Hepatocyte (in vitro differentiated cells): ENCODE data around the gene GABRA4. TPM values are rescaled to one million over a fixed set of nuclear protein-coding genes. Genes with fewer than 3 reads are reported as not detected.

Experiments used
- DNase-seq: peaks from one replicate; pipeline ENCODE4 v3.0.0-alpha.2; 2016; ENCODE audit warnings: low spot score
- H2AFZ ChIP-seq: fragments of 200-600 bp; sonication (generic); 2 replicates; pipeline ENCODE4 v1.6.0; 2016; ENCODE audit warnings: antibody characterized with exemption, mild to moderate bottlenecking
- H3K27ac ChIP-seq: fragments of 200-600 bp; sonication (generic); 2 replicates; pipeline ENCODE4 v1.5.1; 2016; ENCODE audit warnings: mild to moderate bottlenecking
- H3K27me3 ChIP-seq: fragments of 200-600 bp; sonication (generic); 2 replicates; pipeline ENCODE4 v1.6.1; 2016
- H3K36me3 ChIP-seq: fragments of 200-600 bp; sonication (generic); replicated peaks from 2 replicates; pipeline ENCODE4 v1.5.1; 2016; ENCODE audit warnings: low read depth; ENCODE audit not compliant: insufficient read depth
- H3K4me1 ChIP-seq: fragments of 200-600 bp; sonication (generic); 2 replicates; pipeline ENCODE4 v1.5.1; 2016; ENCODE audit warnings: mild to moderate bottlenecking, moderate library complexity; ENCODE audit not compliant: insufficient read depth
- H3K4me2 ChIP-seq: fragments of 200-600 bp; sonication (generic); 2 replicates; pipeline ENCODE4 v1.6.0; 2016
- H3K4me3 ChIP-seq: fragments of 200-600 bp; sonication (generic); 2 replicates; pipeline ENCODE4 v1.5.1; 2016; ENCODE audit warnings: mild to moderate bottlenecking
- H3K79me2 ChIP-seq: fragments of 200-600 bp; sonication (generic); 2 replicates; pipeline ENCODE4 v1.6.0; 2017; ENCODE audit warnings: mild to moderate bottlenecking
- H3K9me2 ChIP-seq: fragments of 200-600 bp; sonication (generic); replicated peaks from 2 replicates; pipeline ENCODE4 v1.6.0; 2017; ENCODE audit warnings: mild to moderate bottlenecking; ENCODE audit not compliant: insufficient read depth
- H3K9me3 ChIP-seq: fragments of 200-600 bp; sonication (generic); 2 replicates; pipeline ENCODE4 v1.5.1; 2016; ENCODE audit warnings: low read depth, mild to moderate bottlenecking
- H4K20me1 ChIP-seq: fragments of 200-600 bp; sonication (generic); 2 replicates; pipeline ENCODE4 v1.6.0; 2016; ENCODE audit warnings: mild to moderate bottlenecking; ENCODE audit not compliant: insufficient read depth, poor library complexity, severe bottlenecking
- EZH2 ChIP-seq: fragments of 200-600 bp; sonication (generic); IDR thresholded peaks from 2 replicates; pipeline ENCODE4 v1.6.1; 2016; ENCODE audit warnings: antibody characterized with exemption, mild to moderate bottlenecking, borderline replicate concordance
- EZH2phosphoT487 ChIP-seq: fragments of 200-600 bp; sonication (generic); IDR thresholded peaks from one replicate; pipeline ENCODE4 v1.6.1; 2018; ENCODE audit warnings: antibody characterized with exemption, mild to moderate bottlenecking, low read depth, moderate library complexity; ENCODE audit not compliant: unreplicated experiment, severe bottlenecking
- WGBS: methylation state at CpG from one replicate; pipeline ENCODE4 v1.1.6; 2016; ENCODE audit warnings: low lambda C conversion rate; ENCODE audit errors: missing lambda C conversion rate; 5-methylcytosine and 5-hydroxymethylcytosine counted together
- polyA plus RNA-seq: library from polyadenylated mRNA; unstranded; fragments of >200 nt; fragmentation: Nextera tagmentation; extraction: Ambion mirVana; gene quantifications from 2 replicates; pipeline ENCODE4 v1.2.1, GENCODE V29; 2016
- total RNA-seq: library from RNA; depleted of rRNA; stranded (reverse); fragments of >200 nt; gene quantifications from 2 replicates; pipeline ENCODE4 v1.2.3, GENCODE V29; 2014
- TF ChIP-seq, protein P1 (sequence below): fragments of 200-600 bp; sonication (generic); IDR thresholded peaks from 2 replicates; pipeline ENCODE4 v1.5.1; 2016; ENCODE audit warnings: antibody characterized with exemption, mild to moderate bottlenecking; ENCODE audit not compliant: poor library complexity

The GABRA4 gene
- total and polyA plus RNA-seq, 2 experiments from 2014 or later = 0.27 to 0.73 TPM

DNA sequence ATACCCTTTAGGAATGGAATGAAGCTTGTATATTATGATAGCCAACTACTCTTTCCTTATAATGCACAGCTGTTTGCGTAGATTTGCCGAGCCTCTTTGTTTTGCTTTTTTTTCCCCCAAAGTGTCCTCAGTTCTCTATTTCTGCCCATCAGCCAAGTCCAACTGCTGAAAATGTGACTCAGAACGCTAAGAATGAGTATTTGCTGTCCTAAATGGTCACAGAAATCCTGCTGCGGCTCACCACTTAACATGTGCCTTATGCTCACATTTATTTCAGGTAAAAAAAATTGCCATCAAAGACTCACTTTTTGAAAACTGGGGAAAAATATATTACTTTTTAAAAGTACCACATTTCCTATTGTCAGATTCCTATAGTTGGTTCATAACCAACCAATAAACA is 36.9 kb downstream of the GABRA4 start:
- Histone ChIP-seq H3K4me3 (no peak overlapping the region), H3K79me2 (no peaks in the 10 kb centered on the region), H3K4me1 (no peaks in the 10 kb centered on the region), H3K4me2 (no peak overlapping the region), H3K27me3 (no peaks in the 10 kb centered on the region), H2AFZ (no peak overlapping the region), H3K9me3 (no peaks in the 10 kb centered on the region), H3K9me2 (no peaks in the 10 kb centered on the region), H4K20me1 (no peaks in the 10 kb centered on the region), H3K27ac (no peak overlapping the region), H3K36me3 (no peaks in the 10 kb centered on the region)
- TF ChIP-seq, protein P1, sequence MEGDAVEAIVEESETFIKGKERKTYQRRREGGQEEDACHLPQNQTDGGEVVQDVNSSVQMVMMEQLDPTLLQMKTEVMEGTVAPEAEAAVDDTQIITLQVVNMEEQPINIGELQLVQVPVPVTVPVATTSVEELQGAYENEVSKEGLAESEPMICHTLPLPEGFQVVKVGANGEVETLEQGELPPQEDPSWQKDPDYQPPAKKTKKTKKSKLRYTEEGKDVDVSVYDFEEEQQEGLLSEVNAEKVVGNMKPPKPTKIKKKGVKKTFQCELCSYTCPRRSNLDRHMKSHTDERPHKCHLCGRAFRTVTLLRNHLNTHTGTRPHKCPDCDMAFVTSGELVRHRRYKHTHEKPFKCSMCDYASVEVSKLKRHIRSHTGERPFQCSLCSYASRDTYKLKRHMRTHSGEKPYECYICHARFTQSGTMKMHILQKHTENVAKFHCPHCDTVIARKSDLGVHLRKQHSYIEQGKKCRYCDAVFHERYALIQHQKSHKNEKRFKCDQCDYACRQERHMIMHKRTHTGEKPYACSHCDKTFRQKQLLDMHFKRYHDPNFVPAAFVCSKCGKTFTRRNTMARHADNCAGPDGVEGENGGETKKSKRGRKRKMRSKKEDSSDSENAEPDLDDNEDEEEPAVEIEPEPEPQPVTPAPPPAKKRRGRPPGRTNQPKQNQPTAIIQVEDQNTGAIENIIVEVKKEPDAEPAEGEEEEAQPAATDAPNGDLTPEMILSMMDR = no peak
- TF ChIP-seq EZH2 = no peak
- TF ChIP-seq EZH2phosphoT487 = no peak
- WGBS = 74% methylated on average over 4 of the region's 4 CpGs
- DNase-seq = no peak

DNA sequence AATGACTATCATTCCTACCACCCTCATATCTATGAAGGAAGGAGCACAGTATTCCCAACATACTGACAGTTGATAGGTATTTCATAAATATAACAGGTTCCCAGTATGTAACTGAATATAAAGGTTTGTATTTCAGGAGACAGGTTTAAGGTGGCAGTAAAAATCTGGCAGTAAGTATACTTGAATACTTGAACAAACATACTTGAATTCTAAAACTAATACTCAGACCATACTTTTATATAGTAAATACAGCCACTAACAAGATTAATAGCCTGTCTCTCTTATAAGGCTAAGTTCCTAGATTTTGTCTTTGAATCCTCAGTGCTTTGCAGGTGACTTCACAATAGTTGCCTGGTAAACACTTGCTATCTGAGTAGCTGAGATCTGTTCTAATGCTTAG is 37.8 kb downstream of the GABRA4 start:
- no peak overlapping the region for H2AFZ ChIP-seq
- H3K4me3 ChIP-seq = no peak overlapping the region
- H3K27me3 ChIP-seq = no peaks in the 10 kb centered on the region
- DNase-seq = no peak
- H3K4me1 ChIP-seq = no peaks in the 10 kb centered on the region
- no peak overlapping the region for H3K27ac ChIP-seq
- H3K36me3 ChIP-seq = no peaks in the 10 kb centered on the region
- H3K9me3 ChIP-seq = no peaks in the 10 kb centered on the region
- no peaks in the 10 kb centered on the region for H3K9me2 ChIP-seq
- H3K4me2 ChIP-seq = no peak overlapping the region
- H4K20me1 ChIP-seq = no peaks in the 10 kb centered on the region
- TF ChIP-seq EZH2phosphoT487 (no peak), EZH2 (no peak)
- TF ChIP-seq, protein P1 = no peak
- no peaks in the 10 kb centered on the region for H3K79me2 ChIP-seq

DNA sequence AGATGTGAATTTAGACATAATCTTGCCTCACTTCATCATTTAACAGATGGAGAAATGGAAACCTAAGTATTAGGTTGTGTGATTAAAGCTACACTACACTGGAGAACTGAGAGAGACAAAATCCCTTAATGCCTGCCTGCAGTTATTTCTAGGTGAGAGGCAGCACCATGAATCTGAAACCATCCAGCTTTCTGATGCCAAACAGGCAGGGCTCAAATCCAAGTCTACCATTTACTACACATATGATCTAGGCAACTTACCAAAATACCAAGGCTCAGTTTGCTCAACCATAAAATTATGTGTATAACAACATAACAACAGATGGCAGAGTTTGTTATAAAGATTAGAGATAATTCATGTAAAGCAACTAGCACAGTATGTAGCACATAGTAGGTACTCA is 38.7 kb downstream of the GABRA4 start:
- no peak for DNase-seq
- no peaks in the 10 kb centered on the region for H3K9me2 ChIP-seq
- H3K27ac ChIP-seq = no peak overlapping the region
- no peak overlapping the region for H2AFZ ChIP-seq
- no peaks in the 10 kb centered on the region for H3K27me3 ChIP-seq
- H3K79me2 ChIP-seq = no peaks in the 10 kb centered on the region
- H4K20me1 ChIP-seq = no peaks in the 10 kb centered on the region
- no peaks in the 10 kb centered on the region for H3K9me3 ChIP-seq
- no peaks in the 10 kb centered on the region for H3K4me1 ChIP-seq
- H3K36me3 ChIP-seq = no peaks in the 10 kb centered on the region
- H3K4me3 ChIP-seq = no peak overlapping the region
- H3K4me2 ChIP-seq = no peak overlapping the region
- TF ChIP-seq EZH2phosphoT487 (no peak), EZH2 (no peak)
- TF ChIP-seq, protein P1 = no peak

DNA sequence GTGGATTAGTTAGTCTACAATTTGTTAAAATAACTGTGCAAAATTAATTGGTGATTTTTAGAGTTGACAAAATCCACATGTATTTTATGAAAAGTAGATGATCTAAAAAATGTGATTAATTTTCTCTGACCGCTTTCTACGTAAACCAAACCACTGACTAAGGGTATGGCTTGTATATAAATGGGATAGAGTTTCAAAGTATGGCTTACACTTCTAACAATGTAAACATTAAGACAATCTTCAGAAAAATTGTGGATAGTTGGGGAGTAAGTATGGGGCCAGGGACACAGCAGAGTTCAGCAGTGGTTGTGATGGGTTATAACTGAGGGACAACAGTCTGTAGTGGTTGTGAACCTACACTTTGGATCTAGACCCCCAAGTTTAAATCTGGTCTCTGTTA is 39.8 kb downstream of the GABRA4 start:
- no peak for DNase-seq
- Histone ChIP-seq H3K4me3 (no peak overlapping the region), H4K20me1 (no peaks in the 10 kb centered on the region), H3K79me2 (no peaks in the 10 kb centered on the region), H2AFZ (no peak overlapping the region), H3K36me3 (no peaks in the 10 kb centered on the region), H3K9me2 (no peaks in the 10 kb centered on the region), H3K9me3 (no peaks in the 10 kb centered on the region), H3K27me3 (no peaks in the 10 kb centered on the region), H3K4me1 (no peaks in the 10 kb centered on the region), H3K4me2 (no peak overlapping the region), H3K27ac (no peak overlapping the region)
- 82% methylated on average over 2 of the region's 2 CpGs for WGBS
- TF ChIP-seq, protein P1 = no peak
- no peak for TF ChIP-seq EZH2phosphoT487
- no peak for TF ChIP-seq EZH2
